Measurements from ENCODE around the gene QRFP.
"Not testable (repeated sequence)": the region's sequence is repeated elsewhere in the genome, so short reads cannot be mapped to it uniquely, and the experiment has no call there.

Gene QRFP

DNA sequence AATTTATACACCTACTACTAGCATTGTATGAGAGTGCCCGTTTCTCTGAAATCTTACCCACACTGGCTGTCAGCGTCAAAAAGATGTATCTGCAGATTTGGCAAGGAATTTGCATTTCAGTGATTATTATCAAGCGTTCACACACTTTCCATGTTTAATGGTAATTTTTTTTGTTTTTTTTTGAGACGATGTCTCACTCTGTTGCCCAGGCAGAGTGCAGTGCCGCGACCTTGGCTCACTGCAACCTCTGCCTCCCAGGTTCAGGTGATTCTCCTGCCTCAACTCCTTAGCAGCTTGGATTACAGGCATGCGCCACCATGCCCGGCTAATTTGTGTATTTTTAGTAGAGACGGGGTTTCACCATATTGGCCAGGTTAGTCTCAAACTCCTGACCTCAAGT is 47.3 kb downstream of the QRFP start:
- DNase-seq (ENCODE audit: low read depth), result no peak

DNA sequence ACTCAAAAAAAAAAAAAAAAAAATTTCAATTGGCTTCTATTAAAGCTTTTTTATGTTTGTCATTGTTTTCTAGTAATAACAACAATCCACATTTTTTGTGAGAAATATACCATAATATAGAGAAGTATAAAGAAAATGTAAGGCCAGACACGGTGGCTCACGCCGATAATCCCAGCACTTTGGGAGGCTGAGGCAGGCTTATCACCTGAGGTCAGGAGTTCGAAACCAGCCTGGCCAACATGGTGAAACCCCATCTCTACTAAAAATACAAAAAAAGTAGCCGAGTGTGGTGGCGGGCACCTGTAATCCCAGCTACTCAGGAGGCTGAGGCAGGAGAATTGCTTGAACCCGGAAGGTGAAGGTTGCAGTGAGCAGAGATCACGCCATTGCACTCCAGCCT is 48.1 kb downstream of the QRFP start:
- DNase-seq (ENCODE audit: low read depth), result not testable (repeated sequence)

DNA sequence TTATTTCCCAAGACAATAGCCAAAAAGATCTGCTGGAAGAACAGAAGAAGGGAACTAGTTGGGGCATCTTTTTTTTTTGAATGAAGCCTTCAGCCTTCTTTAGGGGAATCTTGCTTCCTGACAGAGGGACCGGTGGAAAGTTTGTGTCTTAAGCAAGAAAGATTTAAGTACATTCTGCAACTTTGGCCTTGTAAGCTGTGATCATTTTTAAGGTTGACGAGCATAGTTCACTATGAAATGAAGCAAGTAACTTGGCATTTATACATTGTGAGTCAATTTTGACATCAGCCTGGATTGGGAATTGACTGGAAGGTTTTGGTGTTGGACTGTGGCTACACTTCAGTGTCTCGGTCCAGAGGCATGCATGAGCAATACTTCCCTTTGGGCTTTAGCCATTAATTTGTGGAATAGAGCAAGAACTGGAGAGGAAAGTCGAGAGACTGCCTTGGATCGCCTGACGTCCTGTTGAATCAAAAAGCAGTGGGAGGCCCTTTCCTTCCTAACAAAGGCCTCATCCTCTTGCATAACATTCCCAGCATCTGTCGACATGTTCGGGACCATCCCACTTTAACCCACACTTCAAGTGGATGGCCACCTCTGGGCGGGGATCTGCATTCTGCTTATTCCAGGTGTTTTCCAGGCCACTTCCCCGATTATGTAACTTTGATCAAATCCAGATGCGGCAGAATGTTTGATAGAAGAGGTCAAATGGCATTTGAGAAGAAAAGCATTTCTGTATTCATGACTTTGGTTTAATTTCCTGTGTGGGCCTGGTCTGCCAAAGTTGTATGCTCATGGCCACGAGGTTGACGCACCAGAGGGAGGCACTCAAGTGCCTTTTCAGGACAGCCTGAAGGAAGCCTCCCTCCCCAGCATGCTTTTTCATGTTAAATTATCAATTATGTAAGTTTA is 49.0 kb downstream of the QRFP start:
- peak; percentile 100 for DNase-seq (ENCODE audit: low read depth)

DNA sequence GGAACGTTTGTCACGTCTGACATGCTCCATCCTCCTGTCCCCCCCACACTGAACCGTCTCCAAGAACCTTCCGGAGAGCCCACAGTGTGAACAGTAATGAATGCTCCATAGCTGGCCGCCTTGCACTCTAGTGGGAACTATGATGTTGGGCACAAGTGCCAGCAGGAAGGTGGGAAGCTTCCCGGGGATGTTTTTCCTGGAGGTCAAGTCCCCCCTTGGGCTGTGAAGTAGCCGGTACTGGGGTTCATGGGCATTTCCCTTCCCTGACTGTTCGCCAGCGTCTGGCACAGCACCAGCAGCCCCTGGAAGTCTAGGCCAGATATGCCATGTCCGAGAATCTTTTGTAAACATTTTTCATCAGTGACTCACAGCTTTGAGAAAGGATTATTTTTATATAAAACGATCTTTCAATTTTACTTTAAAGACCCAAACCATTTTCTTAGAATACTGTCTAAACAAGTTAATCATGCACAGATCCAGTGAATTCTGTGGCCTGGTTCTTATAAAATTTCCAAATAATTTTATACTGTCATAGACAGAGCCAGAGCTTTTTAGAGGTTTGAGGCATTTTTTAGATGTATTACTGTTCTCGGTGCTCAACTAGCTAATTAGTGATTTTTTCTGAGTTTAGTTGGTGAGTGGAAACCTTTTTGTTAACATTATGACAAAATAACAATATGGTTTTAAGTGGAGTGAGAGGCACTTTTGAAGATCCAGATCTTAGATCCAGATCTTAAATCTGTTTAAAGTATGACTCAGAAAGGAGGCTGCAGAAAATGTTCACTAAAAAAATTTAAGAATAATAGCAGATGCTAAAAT is 49.9 kb downstream of the QRFP start:
- DNase-seq (ENCODE audit: low read depth), result no peak

DNA sequence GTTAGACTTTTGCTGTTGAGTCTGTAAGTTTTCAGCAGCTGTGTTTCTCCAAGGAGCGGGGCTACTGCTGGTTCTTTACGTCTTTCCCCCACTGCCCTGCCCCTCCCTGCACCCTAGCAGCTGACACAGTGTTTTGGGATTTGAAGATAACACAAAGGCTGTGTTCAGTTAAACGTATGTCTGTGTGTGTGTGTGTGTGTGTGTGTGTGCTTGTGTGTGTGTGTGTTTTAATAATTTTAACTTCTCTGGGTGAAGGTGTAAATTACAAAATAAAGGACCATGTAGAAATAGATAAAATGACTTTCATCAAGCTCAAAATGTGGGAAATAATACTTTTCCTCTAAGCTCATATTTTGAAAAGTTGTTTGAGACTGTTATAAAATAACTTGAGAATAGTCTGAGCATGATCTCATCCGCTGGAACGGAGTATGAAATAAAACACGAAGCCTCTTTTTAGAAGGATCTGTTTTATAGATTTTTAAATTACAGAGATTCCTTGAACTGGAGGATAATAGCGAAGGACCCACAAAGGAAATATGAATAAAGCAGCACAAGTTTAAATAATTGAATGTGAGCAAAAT is 50.6 kb downstream of the QRFP start:
- no peak for DNase-seq (ENCODE audit: low read depth)

DNA sequence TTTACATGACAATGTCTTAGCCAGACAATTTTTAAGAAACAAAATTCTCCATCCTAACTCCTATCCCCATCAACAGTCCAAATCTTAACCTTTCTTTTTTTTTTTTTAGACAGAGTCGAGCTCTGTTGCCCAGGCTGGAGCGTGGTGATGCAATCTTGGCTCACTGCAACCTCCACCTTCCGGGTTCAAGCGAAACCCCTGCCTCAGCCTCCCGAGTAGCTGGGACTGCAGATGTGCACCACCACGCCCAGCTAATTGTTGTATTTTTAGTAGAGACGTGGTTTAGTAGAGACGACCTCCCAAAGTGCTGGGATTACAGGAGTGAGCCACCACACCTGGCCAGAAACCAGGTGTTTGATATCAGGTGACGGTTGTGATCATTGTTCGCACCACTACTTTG is 51.4 kb downstream of the QRFP start:
- DNase-seq (ENCODE audit: low read depth), result no peak

DNA sequence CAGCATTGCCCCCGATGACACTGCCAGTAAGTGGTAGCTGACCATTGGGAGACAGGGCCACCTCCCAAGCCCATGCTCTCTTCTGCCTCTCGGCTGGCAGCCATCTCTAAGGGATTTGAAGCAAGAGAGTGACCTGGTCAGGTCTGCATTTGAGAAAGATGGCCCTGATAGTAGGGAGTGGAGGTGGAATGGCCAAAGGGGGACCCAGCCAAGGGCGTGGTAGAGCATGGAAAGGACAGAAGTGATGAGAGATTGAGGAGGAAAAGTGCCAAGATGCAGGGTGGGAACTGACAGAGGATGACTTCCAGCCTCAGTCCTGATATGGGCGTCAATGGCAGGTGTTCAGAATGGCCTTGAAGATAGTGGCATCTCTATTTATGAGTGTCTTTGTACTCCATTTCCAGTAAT is 52.6 kb downstream of the QRFP start:
- DNase-seq (ENCODE audit: low read depth), result no peak

DNA sequence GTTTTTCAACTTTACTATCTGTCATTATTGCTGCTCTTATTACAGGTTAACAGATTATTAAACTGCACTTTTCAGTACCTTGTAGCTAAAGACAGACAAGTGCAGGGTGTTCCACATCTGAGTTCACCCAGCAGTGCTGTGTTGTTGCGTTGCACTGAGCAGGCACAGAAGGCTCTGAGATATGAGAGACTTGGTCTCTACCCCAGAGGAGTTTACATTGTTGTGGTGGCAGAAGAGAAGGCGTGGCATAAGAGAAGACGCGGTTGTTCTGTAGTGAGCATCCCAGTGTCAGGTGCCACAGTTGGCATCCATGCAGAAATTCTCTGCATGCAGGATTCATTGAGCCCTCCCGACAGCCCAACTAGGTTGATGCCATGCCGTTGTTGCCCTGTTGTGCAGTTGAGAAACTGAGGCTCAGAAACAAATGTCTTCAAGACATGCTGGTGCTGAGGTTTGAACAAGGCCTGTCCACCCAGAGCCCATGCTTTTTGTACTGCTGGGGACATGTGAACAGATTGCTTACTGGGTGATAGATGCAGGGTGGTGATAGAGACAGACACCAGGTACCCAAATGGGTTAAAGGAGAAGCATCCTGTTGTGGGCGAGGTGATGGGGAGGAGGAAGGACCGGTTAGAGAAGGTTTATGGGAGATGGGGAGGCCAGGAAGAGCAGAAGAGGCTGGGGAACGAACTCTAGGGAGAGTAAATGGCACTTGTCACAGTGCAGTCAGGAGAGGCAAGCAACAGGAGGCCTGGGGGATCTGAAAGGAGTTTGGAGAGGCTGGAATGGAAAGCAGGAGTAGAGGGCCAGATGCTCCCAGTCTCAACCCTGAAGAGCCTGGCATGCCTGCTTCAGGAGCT is 53.3 kb downstream of the QRFP start:
- no peak for DNase-seq (ENCODE audit: low read depth)

Data from stromal cell of bone marrow (primary cell).